Measurements from ENCODE around the gene SHCBP1L. TPM values are rescaled to one million over a fixed set of nuclear protein-coding genes. Genes with fewer than 3 reads are reported as not detected.

SHCBP1L gene
- total RNA-seq, 2 experiments from 2014 or later = not detected

GRCh38 chr1:182977480-182977879, 24.5 kb upstream of the SHCBP1L start:
- no peak for DNase-seq
- intact Hi-C loops (cut with micrococcal nuclease) = no loop called here
- Mint-ChIP-seq H3K9me3 (peaks cover under 1% of the 10 kb centered on the region), H3K4me3 (no peak overlapping the region), H3K36me3 (ENCODE audit: low read depth) (no peaks in the 10 kb centered on the region), H3K27ac (no peak overlapping the region), H3K4me1 (ENCODE audit: low read depth) (no peaks in the 10 kb centered on the region), H3K27me3 (ENCODE audit: low read depth) (peaks cover 4% of the 10 kb centered on the region)
- CTCF ChIA-PET = no interaction called here

DNA sequence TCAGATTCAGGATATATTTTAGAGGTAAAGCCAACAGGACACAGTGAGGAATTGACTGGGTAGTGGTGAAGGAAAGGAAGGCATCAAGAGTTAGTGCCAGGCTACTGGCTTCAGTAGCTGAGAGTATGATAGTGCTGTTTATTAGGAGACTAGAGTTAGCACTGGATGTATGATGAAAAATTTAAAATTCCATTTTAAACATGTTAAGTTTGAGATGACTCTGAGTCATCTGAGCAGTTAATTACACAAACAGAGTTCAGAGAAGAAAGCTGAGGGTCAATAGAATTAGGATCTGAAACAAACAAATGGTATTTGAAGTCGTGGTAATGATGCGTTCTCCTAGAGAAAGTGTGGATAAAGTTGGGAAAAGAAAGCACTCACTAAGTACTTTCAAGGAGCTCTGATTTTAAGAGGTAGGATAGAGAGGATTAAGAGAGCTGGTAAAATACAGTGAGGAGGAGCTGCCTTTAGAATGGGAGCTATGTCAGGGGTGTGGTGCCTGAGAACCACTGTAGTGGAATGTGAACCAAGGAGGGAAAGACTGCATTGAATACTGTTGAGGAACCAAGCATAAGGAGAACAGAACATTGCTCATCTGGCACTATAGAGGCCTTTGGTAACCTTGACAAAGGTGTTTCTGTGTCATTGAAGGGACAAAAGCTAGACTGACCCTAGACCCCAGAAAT, 21.7 kb upstream of the SHCBP1L start:
- H3K9me3 Mint-ChIP-seq = no peaks in the 10 kb centered on the region
- intact Hi-C loops (cut with micrococcal nuclease) = no loop called here
- no peak overlapping the region for H3K4me3 Mint-ChIP-seq
- no peak overlapping the region for H3K27ac Mint-ChIP-seq
- CTCF ChIA-PET = interaction anchor here (0.6 kb wide), 2 partner anchors 160 to 234 kb away, joined by 3 to 4 read pairs; no protein-coding TSS in a partner anchor
- peaks cover 2% of the 10 kb centered on the region for H3K27me3 Mint-ChIP-seq (ENCODE audit: low read depth)
- no peaks in the 10 kb centered on the region for H3K4me1 Mint-ChIP-seq (ENCODE audit: low read depth)
- no peak for DNase-seq
- no peaks in the 10 kb centered on the region for H3K36me3 Mint-ChIP-seq (ENCODE audit: low read depth)

DNA sequence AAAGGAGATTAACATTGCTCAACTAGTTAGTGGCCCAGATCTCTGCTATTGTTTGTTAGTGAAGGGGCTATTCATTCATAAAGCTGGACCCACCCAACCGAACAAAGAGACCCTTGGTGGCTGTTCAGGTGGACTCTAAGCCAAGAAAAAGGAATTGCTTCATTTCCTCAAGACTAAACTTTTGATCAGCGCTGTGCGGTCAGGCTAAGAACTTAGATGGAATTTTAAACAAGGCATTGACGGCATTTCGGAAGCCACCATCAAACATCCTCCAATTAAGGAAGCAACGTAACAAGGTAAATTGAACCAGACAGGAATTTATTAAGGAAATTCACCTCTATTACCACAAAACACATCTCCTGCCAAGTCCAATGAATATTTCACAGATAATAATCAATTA, 19.9 kb upstream of the SHCBP1L start:
- Mint-ChIP-seq H3K27me3 (ENCODE audit: low read depth) (peaks cover 9% of the 10 kb centered on the region), H3K36me3 (ENCODE audit: low read depth) (no peaks in the 10 kb centered on the region), H3K9me3 (no peaks in the 10 kb centered on the region), H3K4me1 (ENCODE audit: low read depth) (no peaks in the 10 kb centered on the region), H3K4me3 (no peak overlapping the region), H3K27ac (no peak overlapping the region)
- intact Hi-C loops (cut with micrococcal nuclease) = no loop called here
- CTCF ChIA-PET = no interaction called here
- no peak for DNase-seq

- CTCF ChIA-PET = no interaction called here
- H3K27me3 Mint-ChIP-seq (ENCODE audit: low read depth) = peaks cover 10% of the 10 kb centered on the region
- no peaks in the 10 kb centered on the region for H3K4me1 Mint-ChIP-seq (ENCODE audit: low read depth)
- H3K4me3 Mint-ChIP-seq = no peak overlapping the region
- no peaks in the 10 kb centered on the region for H3K9me3 Mint-ChIP-seq
- H3K36me3 Mint-ChIP-seq (ENCODE audit: low read depth) = no peaks in the 10 kb centered on the region
- no peak overlapping the region for H3K27ac Mint-ChIP-seq
- DNase-seq = no peak
- intact Hi-C loops (cut with micrococcal nuclease) = no loop called here
These were observed 19.3 kb upstream of the SHCBP1L start for GRCh38 chr1:182972231-182972630.

GRCh38 chr1:182971219-182971618, 18.3 kb upstream of the SHCBP1L start:
- Mint-ChIP-seq H3K9me3 (no peaks in the 10 kb centered on the region), H3K4me3 (no peak overlapping the region), H3K36me3 (ENCODE audit: low read depth) (no peaks in the 10 kb centered on the region), H3K4me1 (ENCODE audit: low read depth) (no peaks in the 10 kb centered on the region), H3K27ac (no peak overlapping the region), H3K27me3 (ENCODE audit: low read depth) (peaks cover 10% of the 10 kb centered on the region)
- intact Hi-C loops (cut with micrococcal nuclease) = no loop called here
- no peak for DNase-seq
- CTCF ChIA-PET = no interaction called here

- no peak overlapping the region for H3K4me3 Mint-ChIP-seq
These were observed 16.1 kb upstream of the SHCBP1L start for GRCh38 chr1:182968836-182969734.

DNA sequence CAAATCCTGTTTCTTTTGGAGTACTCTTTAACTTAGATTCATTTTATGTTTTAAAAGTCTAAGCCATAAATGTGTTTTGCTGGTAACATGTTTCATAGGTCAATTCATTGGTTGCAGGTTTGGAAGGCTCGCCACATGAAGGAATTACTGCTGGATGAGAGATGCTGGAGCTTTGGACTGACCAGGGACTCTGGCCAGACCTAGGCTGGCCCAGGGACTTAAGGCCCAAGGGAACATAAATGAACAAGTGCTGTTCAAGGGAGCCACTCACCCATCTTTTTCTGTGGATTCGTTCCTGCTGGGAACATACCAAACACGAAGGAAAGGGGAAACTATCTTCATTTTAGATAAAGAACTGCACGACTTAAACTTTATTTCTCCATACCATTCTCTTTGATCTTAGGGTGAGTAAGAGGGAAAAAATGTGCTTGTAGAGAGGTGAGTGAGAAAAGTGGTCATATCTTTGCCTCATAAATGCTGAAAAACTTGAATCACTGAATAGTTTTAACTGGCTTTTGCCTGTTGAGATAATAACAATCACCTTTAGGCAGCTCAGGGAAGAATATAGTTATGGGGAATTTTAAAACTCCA, 15.3 kb upstream of the SHCBP1L start:
- Mint-ChIP-seq H3K4me3 (no peak overlapping the region), H3K36me3 (ENCODE audit: low read depth) (no peaks in the 10 kb centered on the region), H3K27ac (no peak overlapping the region), H3K27me3 (ENCODE audit: low read depth) (peaks cover 10% of the 10 kb centered on the region), H3K9me3 (no peaks in the 10 kb centered on the region), H3K4me1 (ENCODE audit: low read depth) (no peaks in the 10 kb centered on the region)
- CTCF ChIA-PET = no interaction called here
- DNase-seq = no peak
- intact Hi-C loops (cut with micrococcal nuclease) = loop anchor here (10.0 kb wide), 3 partner anchors 217 to 577 kb away; partner anchors contain the start of gene LAMC2

More at GRCh38 chr1:182968836-182969734, 16.1 kb upstream of the SHCBP1L start:
- Mint-ChIP-seq H3K36me3 (ENCODE audit: low read depth) (no peaks in the 10 kb centered on the region), H3K27me3 (ENCODE audit: low read depth) (peaks cover 10% of the 10 kb centered on the region), H3K27ac (no peak overlapping the region), H3K9me3 (no peaks in the 10 kb centered on the region), H3K4me1 (ENCODE audit: low read depth) (no peaks in the 10 kb centered on the region)
- CTCF ChIA-PET = no interaction called here
- intact Hi-C loops (cut with micrococcal nuclease) = loop anchor here (10.0 kb wide), 3 partner anchors 216 to 576 kb away; partner anchors contain the start of gene LAMC2
- no peak for DNase-seq

DNA sequence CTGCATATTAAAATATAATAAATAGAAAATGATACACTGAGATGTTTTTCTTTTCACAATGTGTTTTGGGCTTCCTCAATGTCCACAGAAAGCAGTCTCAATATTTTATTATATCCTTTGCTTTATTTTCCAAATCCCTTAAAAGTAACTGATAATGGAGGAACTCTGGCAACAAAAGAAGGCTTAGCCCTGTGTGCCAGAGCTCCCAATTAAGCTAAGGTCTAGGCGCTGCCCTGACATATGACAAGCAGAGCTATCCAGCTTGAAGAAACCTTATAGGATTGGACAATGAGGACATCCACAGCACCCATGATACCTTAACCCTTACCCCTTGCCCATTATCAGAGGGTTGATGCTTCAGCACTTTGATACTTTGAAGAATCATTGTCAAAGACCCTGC, 12.9 kb upstream of the SHCBP1L start:
- intact Hi-C loops (cut with micrococcal nuclease) = loop anchor here (10.0 kb wide), 3 partner anchors 219 to 579 kb away; partner anchors contain the start of gene LAMC2
- H3K4me3 Mint-ChIP-seq = no peak overlapping the region
- CTCF ChIA-PET = interaction anchor here (1.3 kb wide), 1 partner anchor 315 kb away, joined by 3 read pairs; no protein-coding TSS in a partner anchor
- H3K27ac Mint-ChIP-seq = no peak overlapping the region
- H3K27me3 Mint-ChIP-seq (ENCODE audit: low read depth) = peaks cover 11% of the 10 kb centered on the region
- no peaks in the 10 kb centered on the region for H3K36me3 Mint-ChIP-seq (ENCODE audit: low read depth)
- no peak for DNase-seq
- H3K9me3 Mint-ChIP-seq = no peaks in the 10 kb centered on the region
- peaks cover 4% of the 10 kb centered on the region for H3K4me1 Mint-ChIP-seq (ENCODE audit: low read depth)

DNA sequence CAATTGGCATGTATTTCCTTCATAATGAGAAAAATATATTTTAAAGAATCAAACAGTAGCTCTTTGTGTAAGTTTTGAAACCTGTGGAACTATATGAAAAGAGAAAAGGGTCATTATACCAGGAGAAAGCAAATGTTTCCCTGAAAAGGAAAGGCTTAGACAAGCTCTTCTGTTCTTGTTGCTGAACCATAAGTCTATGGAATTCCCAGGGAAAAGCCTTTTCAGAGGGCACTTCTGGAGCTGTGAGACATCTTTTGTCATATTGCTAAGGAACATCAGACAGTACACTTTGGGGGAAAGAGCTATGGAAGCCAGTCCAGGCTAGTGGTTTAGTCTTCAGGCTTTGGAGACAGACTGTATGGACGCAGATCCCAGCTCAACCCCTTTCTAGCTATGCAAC, 12.1 kb upstream of the SHCBP1L start:
- Mint-ChIP-seq H3K27ac (no peak overlapping the region), H3K4me1 (ENCODE audit: low read depth) (peaks cover 4% of the 10 kb centered on the region), H3K9me3 (no peaks in the 10 kb centered on the region), H3K4me3 (no peak overlapping the region), H3K36me3 (ENCODE audit: low read depth) (no peaks in the 10 kb centered on the region), H3K27me3 (ENCODE audit: low read depth) (peaks cover 11% of the 10 kb centered on the region)
- no peak for DNase-seq
- intact Hi-C loops (cut with micrococcal nuclease) = loop anchor here (10.0 kb wide), 3 partner anchors 220 to 580 kb away; partner anchors contain the start of gene LAMC2
- CTCF ChIA-PET = interaction anchor here (1.3 to 1.7 kb wide), 2 partner anchors 263 to 316 kb away, joined by 3 to 7 read pairs; no protein-coding TSS in a partner anchor

DNA sequence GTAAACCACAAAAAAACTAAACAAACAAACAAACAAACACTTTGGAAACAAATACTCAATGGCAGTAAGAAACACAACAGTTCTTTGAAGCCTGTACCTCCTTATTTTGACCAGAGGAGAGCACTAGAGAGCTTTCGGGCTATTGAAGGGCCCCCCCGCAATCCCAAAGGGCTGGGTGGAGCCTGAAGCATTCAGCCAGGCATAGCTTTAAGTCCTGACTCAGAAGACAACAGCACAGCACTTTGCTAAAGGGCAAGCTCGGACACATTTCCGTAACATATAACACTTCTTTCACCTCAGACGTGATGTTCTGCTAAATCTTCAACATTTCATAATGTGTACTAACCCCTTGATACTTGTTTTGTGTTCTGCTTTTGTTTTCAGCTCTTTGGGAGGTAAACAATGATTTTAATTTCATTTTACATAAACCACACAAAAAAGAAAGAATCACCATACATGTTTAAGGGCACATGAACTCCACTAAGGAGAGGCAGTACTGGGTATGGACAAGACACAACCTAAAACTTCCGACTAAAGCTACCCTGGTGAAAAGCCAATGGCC, 9.7 kb upstream of the SHCBP1L start:
- no peak overlapping the region for H3K4me3 Mint-ChIP-seq
- H3K36me3 Mint-ChIP-seq (ENCODE audit: low read depth) = no peaks in the 10 kb centered on the region
- CTCF ChIA-PET = interaction anchor here (0.7 to 1.5 kb wide), 7 partner anchors 51 to 308 kb away, joined by 3 to 5 read pairs (median 3); partner anchors contain the start of gene LAMC2
- H3K27me3 Mint-ChIP-seq (ENCODE audit: low read depth) = peaks cover 10% of the 10 kb centered on the region
- H3K27ac Mint-ChIP-seq = no peak overlapping the region
- peaks cover 4% of the 10 kb centered on the region for H3K4me1 Mint-ChIP-seq (ENCODE audit: low read depth)
- DNase-seq = peak; percentile 64
- H3K9me3 Mint-ChIP-seq = no peaks in the 10 kb centered on the region
- intact Hi-C loops (cut with micrococcal nuclease) = loop anchor here (1.0 to 10.0 kb wide), 10 partner anchors 62 to 955 kb away; partner anchors contain the start of genes LAMC2 and RNASEL

GRCh38 chr1:182960046-182960445, 7.1 kb upstream of the SHCBP1L start:
- Mint-ChIP-seq H3K36me3 (ENCODE audit: low read depth) (no peaks in the 10 kb centered on the region), H3K9me3 (no peaks in the 10 kb centered on the region), H3K27ac (no peak overlapping the region), H3K27me3 (ENCODE audit: low read depth) (peaks cover 16% of the 10 kb centered on the region), H3K4me3 (no peak overlapping the region), H3K4me1 (ENCODE audit: low read depth) (peaks cover 4% of the 10 kb centered on the region)
- no peak for DNase-seq
- CTCF ChIA-PET = no interaction called here
- intact Hi-C loops (cut with micrococcal nuclease) = loop anchor here (5.0 to 10.0 kb wide), 7 partner anchors 225 to 957 kb away; partner anchors contain the start of genes LAMC2 and RNASEL
